DOHH2 (cell line): ENCODE results near the gene CRTAC1.

Source experiments
- EZH2phosphoT487 ChIP-seq: fragments of 200-600 bp; sonication (generic); IDR thresholded peaks from 2 replicates; pipeline ENCODE4 v1.6.1; 2017; ENCODE audit warnings: borderline replicate concordance, mild to moderate bottlenecking, antibody characterized with exemption, low read length, moderate library complexity, mixed read lengths
- TF ChIP-seq, protein P1 (sequence below): fragments of 200-600 bp; sonication (generic); IDR thresholded peaks from one replicate; pipeline ENCODE4 v1.5.1; 2014; ENCODE audit warnings: antibody characterized with exemption, mild to moderate bottlenecking, low read depth, low read length; ENCODE audit not compliant: poor library complexity, severe bottlenecking

DNA sequence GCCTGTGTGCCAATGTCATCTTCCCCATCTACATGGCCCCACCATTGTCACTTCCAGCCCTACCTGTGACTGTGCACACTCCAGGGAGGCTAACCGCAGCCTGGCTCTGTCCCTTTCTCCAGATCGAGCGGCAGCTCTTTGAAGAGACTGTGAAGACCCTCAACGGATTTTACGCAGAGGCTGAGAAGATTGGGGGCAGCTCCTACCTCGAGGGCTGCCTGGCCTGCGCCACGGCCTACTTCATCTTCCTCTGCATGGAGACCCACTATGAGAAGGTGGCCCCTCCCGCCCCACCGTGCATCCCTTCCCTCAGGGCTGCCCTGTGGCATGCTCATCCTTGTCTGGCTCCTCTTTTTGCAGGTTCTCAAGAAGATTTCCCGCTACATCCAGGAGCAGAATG is 166.6 kb downstream of the CRTAC1 start:
- TF ChIP-seq, protein P1, sequence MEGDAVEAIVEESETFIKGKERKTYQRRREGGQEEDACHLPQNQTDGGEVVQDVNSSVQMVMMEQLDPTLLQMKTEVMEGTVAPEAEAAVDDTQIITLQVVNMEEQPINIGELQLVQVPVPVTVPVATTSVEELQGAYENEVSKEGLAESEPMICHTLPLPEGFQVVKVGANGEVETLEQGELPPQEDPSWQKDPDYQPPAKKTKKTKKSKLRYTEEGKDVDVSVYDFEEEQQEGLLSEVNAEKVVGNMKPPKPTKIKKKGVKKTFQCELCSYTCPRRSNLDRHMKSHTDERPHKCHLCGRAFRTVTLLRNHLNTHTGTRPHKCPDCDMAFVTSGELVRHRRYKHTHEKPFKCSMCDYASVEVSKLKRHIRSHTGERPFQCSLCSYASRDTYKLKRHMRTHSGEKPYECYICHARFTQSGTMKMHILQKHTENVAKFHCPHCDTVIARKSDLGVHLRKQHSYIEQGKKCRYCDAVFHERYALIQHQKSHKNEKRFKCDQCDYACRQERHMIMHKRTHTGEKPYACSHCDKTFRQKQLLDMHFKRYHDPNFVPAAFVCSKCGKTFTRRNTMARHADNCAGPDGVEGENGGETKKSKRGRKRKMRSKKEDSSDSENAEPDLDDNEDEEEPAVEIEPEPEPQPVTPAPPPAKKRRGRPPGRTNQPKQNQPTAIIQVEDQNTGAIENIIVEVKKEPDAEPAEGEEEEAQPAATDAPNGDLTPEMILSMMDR, result no peak
- TF ChIP-seq EZH2phosphoT487, result no peak
